Fibroblast of villous mesenchyme (primary cell): Measurements from ENCODE around the gene ELOA. TPM values are rescaled to one million over a fixed set of nuclear protein-coding genes. Genes with fewer than 3 reads are reported as not detected.

Experiments
- DNase-seq: peaks from one replicate; pipeline ENCODE4 v3.0.0-alpha.2; 2010; ENCODE audit warnings: low read depth
- H3K4me3 ChIP-seq: 2 replicates; pipeline ENCODE4 v1.5.1; 2011; ENCODE audit warnings: low read depth, mild to moderate bottlenecking, low read length
- total RNA-seq: library from RNA; depleted of rRNA; stranded (reverse); fragments of >200 nt; gene quantifications from 2 replicates; pipeline ENCODE4 v1.2.3, GENCODE V29; 2012
- TF ChIP-seq, protein P1 (sequence below): IDR thresholded peaks from 2 replicates; pipeline ENCODE4 v1.5.1; 2012; ENCODE audit warnings: low read depth, mild to moderate bottlenecking, low read length; ENCODE audit not compliant: insufficient read depth

The ELOA gene
- total RNA-seq, 1 donor: 46.2 TPM

DNA sequence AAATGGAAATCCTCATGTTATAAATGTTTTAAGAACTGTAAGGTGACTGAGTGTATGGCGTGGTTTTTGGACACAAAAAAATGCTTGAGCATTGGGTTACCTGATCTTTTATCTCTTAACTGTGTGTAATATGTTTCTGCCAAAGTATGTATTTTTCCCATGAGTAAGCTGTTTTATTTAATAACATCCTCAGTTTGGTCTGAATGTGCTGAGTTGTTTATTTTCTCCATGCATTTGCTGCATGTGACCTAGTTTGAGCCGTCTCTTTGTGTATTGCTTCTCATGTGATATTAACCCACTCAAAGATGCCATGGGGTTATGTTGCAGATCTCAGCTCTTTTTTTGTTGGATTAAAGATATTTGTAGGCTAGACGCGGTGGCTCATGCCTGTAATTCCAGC lies 41.6 kb downstream of the ELOA start:
- no peak overlapping the region for H3K4me3 ChIP-seq
- TF ChIP-seq, protein P1, sequence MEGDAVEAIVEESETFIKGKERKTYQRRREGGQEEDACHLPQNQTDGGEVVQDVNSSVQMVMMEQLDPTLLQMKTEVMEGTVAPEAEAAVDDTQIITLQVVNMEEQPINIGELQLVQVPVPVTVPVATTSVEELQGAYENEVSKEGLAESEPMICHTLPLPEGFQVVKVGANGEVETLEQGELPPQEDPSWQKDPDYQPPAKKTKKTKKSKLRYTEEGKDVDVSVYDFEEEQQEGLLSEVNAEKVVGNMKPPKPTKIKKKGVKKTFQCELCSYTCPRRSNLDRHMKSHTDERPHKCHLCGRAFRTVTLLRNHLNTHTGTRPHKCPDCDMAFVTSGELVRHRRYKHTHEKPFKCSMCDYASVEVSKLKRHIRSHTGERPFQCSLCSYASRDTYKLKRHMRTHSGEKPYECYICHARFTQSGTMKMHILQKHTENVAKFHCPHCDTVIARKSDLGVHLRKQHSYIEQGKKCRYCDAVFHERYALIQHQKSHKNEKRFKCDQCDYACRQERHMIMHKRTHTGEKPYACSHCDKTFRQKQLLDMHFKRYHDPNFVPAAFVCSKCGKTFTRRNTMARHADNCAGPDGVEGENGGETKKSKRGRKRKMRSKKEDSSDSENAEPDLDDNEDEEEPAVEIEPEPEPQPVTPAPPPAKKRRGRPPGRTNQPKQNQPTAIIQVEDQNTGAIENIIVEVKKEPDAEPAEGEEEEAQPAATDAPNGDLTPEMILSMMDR: no peak
- no peak for DNase-seq

DNA sequence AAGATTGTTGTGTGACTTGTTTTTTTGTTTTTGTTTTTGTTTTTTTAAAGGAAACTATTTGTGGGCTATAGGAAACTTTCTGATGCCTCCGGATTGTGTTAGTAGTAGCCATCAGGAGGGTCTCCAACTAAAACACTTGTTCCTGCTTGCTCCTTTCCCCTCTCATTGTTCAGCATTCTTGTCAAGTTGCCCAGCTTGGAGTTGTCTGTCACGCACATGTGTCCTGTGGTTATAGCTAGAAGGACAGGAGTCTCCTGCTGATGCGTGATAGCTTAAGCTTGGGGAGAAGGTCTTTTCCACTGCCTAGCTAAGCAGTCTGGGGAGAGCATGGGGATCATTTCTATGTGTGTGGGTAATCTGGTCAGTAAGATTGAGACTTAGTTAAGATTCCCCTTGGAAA lies 44.4 kb downstream of the ELOA start:
- TF ChIP-seq, protein P1: no peak
- no peak overlapping the region for H3K4me3 ChIP-seq
- DNase-seq: no peak

DNA sequence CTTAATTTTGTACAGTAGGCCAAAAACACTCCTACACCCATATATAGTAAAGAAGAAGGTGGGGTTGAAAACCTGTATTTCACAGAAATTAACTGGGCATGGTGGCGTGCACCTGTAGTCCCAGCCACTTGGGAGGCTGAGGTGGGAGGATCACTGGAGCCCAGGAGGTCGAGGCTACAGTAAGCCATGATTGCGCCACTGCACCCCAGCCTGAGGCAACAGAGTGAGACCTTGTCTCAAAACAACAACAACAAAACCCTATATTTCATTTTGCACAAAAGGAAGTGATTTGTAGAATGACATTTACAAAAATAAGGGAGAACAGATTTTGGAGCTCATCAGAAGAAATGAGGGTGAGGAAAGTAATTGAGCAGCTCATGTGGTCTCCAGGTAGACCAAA lies 45.4 kb downstream of the ELOA start:
- no peak overlapping the region for H3K4me3 ChIP-seq
- no peak for DNase-seq
- TF ChIP-seq, protein P1: no peak

DNA sequence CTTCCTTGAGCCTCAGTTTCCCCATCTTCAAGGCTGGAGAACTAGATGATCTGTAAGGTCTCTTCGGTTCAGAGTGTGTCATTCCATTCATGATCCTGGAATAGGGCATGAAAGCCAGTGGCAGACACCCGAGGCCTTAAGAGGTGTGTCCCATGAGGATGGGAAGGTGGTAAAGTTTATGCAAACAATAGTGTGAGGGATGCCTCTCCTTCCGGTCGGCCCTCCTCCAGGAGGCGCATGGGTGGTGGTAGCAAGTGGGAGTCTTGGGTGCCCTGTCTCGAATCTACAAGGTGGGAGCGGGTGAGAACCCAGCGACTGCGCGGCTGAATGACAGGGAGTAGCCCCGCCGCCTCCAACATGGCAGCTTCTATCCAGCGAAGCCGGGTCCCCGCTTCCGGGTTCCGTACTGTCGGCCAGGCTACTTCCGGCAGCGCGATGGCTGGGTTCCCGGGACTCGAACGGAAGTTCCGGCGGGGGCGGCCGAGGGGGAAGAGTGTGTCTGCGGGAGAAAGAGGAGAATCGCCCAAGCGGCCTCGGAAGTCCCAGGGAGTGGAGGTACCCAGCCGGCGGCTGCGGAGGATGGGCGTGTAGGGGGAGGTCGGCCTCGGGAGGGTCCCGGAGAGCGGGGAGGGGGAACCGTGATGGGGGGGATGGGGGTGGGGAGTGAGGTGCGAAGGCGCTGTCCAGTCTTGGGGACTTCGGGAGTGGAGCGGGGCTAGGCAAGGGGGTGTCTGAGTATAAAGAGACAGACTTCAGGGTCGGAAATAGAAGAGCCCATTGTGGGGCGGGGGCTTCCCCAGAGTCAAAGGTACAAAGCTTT lies 47.6 kb downstream of the ELOA start, which contains the start of gene LYPLA2:
LYPLA2 (plus strand) TSS at position 450 of the 820 bp plus-strand sequence. CDS start 1,538 bp downstream, outside the sequence.
- peak within 1 kb of the TSS; percentile 93 for H3K4me3 ChIP-seq
- TF ChIP-seq, protein P1: no peak
- peak; percentile 92 for DNase-seq

DNA sequence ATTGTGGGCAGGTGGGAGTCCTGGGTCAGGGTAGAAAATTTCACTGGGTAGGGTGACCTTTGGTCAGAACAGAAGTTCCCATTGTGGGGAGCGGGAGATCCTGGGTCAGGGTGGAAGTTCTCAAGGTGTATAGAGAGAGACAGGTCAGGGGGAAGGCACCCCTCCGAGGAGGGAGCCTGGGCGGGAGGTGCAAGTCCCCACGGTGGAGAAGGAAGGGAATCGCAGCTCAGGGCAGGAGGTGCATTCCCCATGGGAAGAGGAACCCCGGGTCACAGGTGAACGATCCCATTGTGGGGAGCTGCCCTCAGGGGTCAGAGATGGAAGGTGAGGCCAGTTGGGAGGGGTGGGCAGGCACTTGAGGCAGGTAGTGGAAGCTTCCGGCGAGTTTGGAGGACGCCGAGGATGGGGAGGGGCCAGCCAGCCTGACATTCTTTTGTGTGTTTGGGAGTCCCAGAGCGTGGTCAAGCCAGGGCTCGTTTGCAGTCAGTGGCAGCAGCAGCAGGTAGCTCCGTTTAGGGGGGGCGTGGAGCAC lies 48.3 kb downstream of the ELOA start:
- H3K4me3 ChIP-seq: peak overlapping the region; percentile 93
- DNase-seq: no peak
- TF ChIP-seq, protein P1: no peak

DNA sequence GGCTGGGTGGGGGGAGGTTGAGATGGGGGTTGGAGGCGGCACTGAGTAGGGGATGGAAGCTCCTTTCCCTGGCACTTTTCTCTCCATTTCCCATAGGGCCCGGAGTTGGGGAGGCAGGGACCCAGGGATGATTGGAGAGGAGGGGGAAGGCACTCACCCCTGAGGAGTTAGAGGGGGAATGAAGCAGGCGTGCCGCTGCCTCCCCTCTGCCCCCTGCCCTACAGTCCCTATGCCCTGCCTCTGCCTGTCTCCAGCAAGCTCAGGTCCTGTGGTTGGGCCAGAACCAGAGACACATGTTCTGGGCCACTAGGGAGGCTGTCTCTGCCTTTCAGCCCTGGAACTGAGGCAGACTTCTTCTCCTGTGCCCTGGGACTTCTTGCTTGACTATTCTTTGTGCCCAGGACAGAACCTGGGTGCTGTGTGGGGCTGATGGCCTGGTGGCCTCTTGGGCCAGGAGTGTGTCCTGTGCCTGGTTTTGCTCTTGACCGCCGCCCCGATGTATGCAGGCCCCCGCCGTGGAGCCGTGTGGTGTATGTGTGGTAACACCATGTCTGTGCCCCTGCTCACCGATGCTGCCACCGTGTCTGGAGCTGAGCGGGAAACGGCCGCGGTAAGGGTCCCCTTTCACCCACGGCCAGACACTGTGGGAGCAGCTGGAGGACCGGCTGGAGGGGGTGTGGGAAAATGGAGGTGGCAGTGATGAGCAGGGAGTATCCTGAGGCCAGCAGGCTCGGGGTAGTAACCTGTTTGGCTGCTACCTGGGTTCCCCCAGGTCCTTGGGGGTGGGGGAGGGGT lies 49.1 kb downstream of the ELOA start:
- DNase-seq: no peak
- peak overlapping the region; percentile 93 for H3K4me3 ChIP-seq
- TF ChIP-seq, protein P1: no peak
